H9 (cell line): ENCODE data around the gene CABS1. TPM values are rescaled to one million over a fixed set of nuclear protein-coding genes. Genes with fewer than 3 reads are reported as not detected.

Experiments
- DNase-seq: peaks from one replicate; pipeline ENCODE4 v3.0.0-alpha.2; 2017
- H2AFZ ChIP-seq: one replicate; pipeline ENCODE4 v1.6.1; 2013; ENCODE audit warnings: mild to moderate bottlenecking, low read length, control low read depth, moderate library complexity
- H2AK5ac ChIP-seq: 2 replicates; pipeline ENCODE4 v1.6.1; 2013; ENCODE audit warnings: low read length, control low read depth, mixed read lengths; ENCODE audit not compliant: insufficient read length
- H2BK120ac ChIP-seq: one replicate; pipeline ENCODE4 v1.6.1; 2013; ENCODE audit warnings: low read depth, mild to moderate bottlenecking, low read length, control low read depth, inconsistent platforms; ENCODE audit not compliant: poor library complexity, severe bottlenecking
- H2BK12ac ChIP-seq: 2 replicates; pipeline ENCODE4 v1.6.1; 2013; ENCODE audit warnings: low read length, control low read depth, mixed read lengths, low read depth; ENCODE audit not compliant: insufficient read length
- H2BK15ac ChIP-seq: 2 replicates; pipeline ENCODE4 v1.6.1; 2013; ENCODE audit warnings: low read depth, low read length, control low read depth
- H2BK20ac ChIP-seq: one replicate; pipeline ENCODE4 v1.6.1; 2013; ENCODE audit warnings: low read depth, mild to moderate bottlenecking, low read length, control low read depth, inconsistent platforms; ENCODE audit not compliant: poor library complexity, severe bottlenecking
- H2BK5ac ChIP-seq: 2 replicates; pipeline ENCODE4 v1.6.1; 2013; ENCODE audit warnings: low read length, control low read depth, mixed read lengths; ENCODE audit not compliant: insufficient read length
- H3K14ac ChIP-seq: 2 replicates; pipeline ENCODE4 v1.6.1; 2013; ENCODE audit warnings: low read length, control low read depth; ENCODE audit not compliant: insufficient read depth
- H3K18ac ChIP-seq: 2 replicates; pipeline ENCODE4 v1.6.1; 2013; ENCODE audit warnings: low read depth, mild to moderate bottlenecking, mixed read lengths, low read length, control low read depth; ENCODE audit not compliant: insufficient read length
- H3K23ac ChIP-seq: 2 replicates; pipeline ENCODE4 v1.6.1; 2013; ENCODE audit warnings: low read length, control low read depth, mixed read lengths, low read depth; ENCODE audit not compliant: insufficient read length
- H3K23me2 ChIP-seq: 2 replicates; pipeline ENCODE4 v1.6.1; 2013; ENCODE audit warnings: low read depth, mild to moderate bottlenecking, mixed read lengths, low read length, control low read depth; ENCODE audit not compliant: insufficient read length, poor library complexity, severe bottlenecking
- H3K27ac ChIP-seq: 2 replicates; pipeline ENCODE4 v1.5.1; 2013; ENCODE audit warnings: low read length, control low read depth, mixed read lengths, low read depth; ENCODE audit not compliant: insufficient read length
- H3K27me3 ChIP-seq: 2 replicates; pipeline ENCODE4 v1.6.1; 2013; ENCODE audit warnings: low read length, control low read depth, inconsistent platforms; ENCODE audit not compliant: insufficient read depth
- H3K4ac ChIP-seq: 2 replicates; pipeline ENCODE4 v1.6.1; 2013; ENCODE audit warnings: low read depth, mild to moderate bottlenecking, control low read depth, inconsistent platforms, low read length, moderate library complexity
- H3K4me1 ChIP-seq: 2 replicates; pipeline ENCODE4 v1.6.1; 2013; ENCODE audit warnings: low read length, control low read depth, inconsistent platforms; ENCODE audit not compliant: insufficient read depth
- H3K4me2 ChIP-seq: 2 replicates; pipeline ENCODE4 v1.6.1; 2013; ENCODE audit warnings: low read length, control low read depth, mixed read lengths; ENCODE audit not compliant: insufficient read length, insufficient read depth
- H3K56ac ChIP-seq: 2 replicates; pipeline ENCODE4 v1.6.1; 2013; ENCODE audit warnings: low read depth, mild to moderate bottlenecking, mixed read lengths, low read length, control low read depth; ENCODE audit not compliant: insufficient read length
- H3K79me1 ChIP-seq: 2 replicates; pipeline ENCODE4 v1.6.1; 2013; ENCODE audit warnings: low read depth, mild to moderate bottlenecking, moderate library complexity, low read length, control low read depth, inconsistent platforms; ENCODE audit not compliant: insufficient read depth, poor library complexity, severe bottlenecking
- H3K79me2 ChIP-seq: 2 replicates; pipeline ENCODE4 v1.6.1; 2013; ENCODE audit warnings: low read length, control low read depth, inconsistent platforms; ENCODE audit not compliant: insufficient read depth
- H3K9ac ChIP-seq: 2 replicates; pipeline ENCODE4 v1.6.1; 2013; ENCODE audit warnings: low read length, control low read depth, mixed read lengths; ENCODE audit not compliant: insufficient read length; ENCODE audit errors: extremely low read depth
- H3K9me3 ChIP-seq: one replicate; pipeline ENCODE4 v1.6.1; 2013; ENCODE audit warnings: low read depth, low read length, inconsistent platforms; ENCODE audit not compliant: control insufficient read depth
- H3T11ph ChIP-seq: one replicate; pipeline ENCODE4 v1.6.1; 2013; ENCODE audit warnings: mild to moderate bottlenecking, low read length, control low read depth, inconsistent platforms
- H4K20me1 ChIP-seq: one replicate; pipeline ENCODE4 v1.6.1; 2013; ENCODE audit not compliant: control insufficient read depth, insufficient read length, insufficient read depth
- H4K5ac ChIP-seq: 2 replicates; pipeline ENCODE4 v1.6.1; 2013; ENCODE audit warnings: low read depth, mild to moderate bottlenecking, mixed read lengths, low read length, control low read depth; ENCODE audit not compliant: insufficient read length
- H4K8ac ChIP-seq: replicated peaks from 2 replicates; pipeline ENCODE4 v1.6.1; 2013; ENCODE audit warnings: low read length, control low read depth, mixed read lengths, low read depth; ENCODE audit not compliant: insufficient read length
- H4K91ac ChIP-seq: 2 replicates; pipeline ENCODE4 v1.6.1; 2013; ENCODE audit warnings: low read depth, mild to moderate bottlenecking, moderate library complexity, mixed read lengths, low read length, control low read depth; ENCODE audit not compliant: insufficient read length
- H3K27ac Mint-ChIP-seq, 3 experiments: 2 replicates in 2 of 3; 3 replicates in 1 of 3; pipeline ENCODE4 v1.8.0; 2020 to 2021; ENCODE audit warnings: mixed read lengths in 3 of 3, mild to moderate bottlenecking in 1 of 3, moderate library complexity in 1 of 3
- H3K27me3 Mint-ChIP-seq: 2 replicates; pipeline ENCODE4 v1.8.0; 2021; ENCODE audit warnings: low read depth, mild to moderate bottlenecking, moderate library complexity, mixed read lengths
- H3K36me3 Mint-ChIP-seq, 3 experiments: 2 replicates in 2 of 3; 3 replicates in 1 of 3; pipeline ENCODE4 v1.8.0; 2020 to 2021; ENCODE audit warnings: low read depth in 3 of 3, mixed read lengths in 3 of 3; ENCODE audit not compliant: insufficient read depth in 1 of 3
- H3K4me1 Mint-ChIP-seq, 2 experiments: 2 replicates each; pipeline ENCODE4 v1.8.0; 2020; ENCODE audit warnings: mixed read lengths in 2 of 2
- H3K4me3 Mint-ChIP-seq, 2 experiments: 2 replicates in 1 of 2; 3 replicates in 1 of 2; pipeline ENCODE4 v1.8.0; 2020 to 2021; ENCODE audit warnings: mild to moderate bottlenecking in 2 of 2, mixed read lengths in 2 of 2, moderate library complexity in 1 of 2
- H3K9me3 Mint-ChIP-seq, 2 experiments: 2 replicates in 1 of 2; 3 replicates in 1 of 2; pipeline ENCODE4 v1.8.0; 2020; ENCODE audit warnings: mild to moderate bottlenecking in 2 of 2, mixed read lengths in 2 of 2, moderate library complexity in 1 of 2
- CTCF ChIP-seq: fragments of 200-600 bp; sonication (generic); conservative IDR thresholded peaks from 3 replicates; pipeline ENCODE4 v1.8.0; 2021; ENCODE audit warnings: antibody characterized with exemption, mild to moderate bottlenecking
- WGBS: extraction: QIAGEN DNeasy Blood & Tissue Kit; methylation state at CpG from one replicate; pipeline ENCODE4 v1.1.7; 2013; ENCODE audit warnings: missing lambda C conversion rate, low lambda C conversion rate, mixed read lengths; ENCODE audit not compliant: insufficient read length; ENCODE audit errors: extremely low coverage; 5-methylcytosine and 5-hydroxymethylcytosine counted together
- long read RNA-seq: library from polyadenylated mRNA; unstranded; transcript quantifications from one replicate; pipeline ENCODE4 v2.0.0, GENCODE V29; 2020
- total RNA-seq: library from RNA; stranded (reverse); gene quantifications from 2 replicates; pipeline ENCODE4 v1.2.1, GENCODE V29; 2021

The CABS1 gene
- 0.15 TPM in 1 of 2 replicates, not detected in the other for total RNA-seq
- long read RNA-seq, partial matches to known transcripts = 1 of 3 reads
- long read RNA-seq, other reads (novel, unspliced or antisense) = 2 of 3 reads

- H2BK5ac ChIP-seq = no peak within 1 kb of the TSS
- no peak within 1 kb of the TSS for H3K9ac ChIP-seq
- H2BK12ac ChIP-seq = no peak within 1 kb of the TSS
- Mint-ChIP-seq H3K36me3 (no peaks in the 10 kb centered on the region), H3K27ac (peak within 1 kb of the TSS in 1 of 3 experiments; percentile 68; a peak in 1 of 7 replicates), H3K27me3 (no peaks in the 10 kb centered on the region), H3K9me3 (no peaks in the 10 kb centered on the region), H3K4me1 (no peaks in the 10 kb centered on the region), H3K4me3 (no peak within 1 kb of the TSS)
- no peaks in the 10 kb centered on the region for H3K23me2 ChIP-seq
- WGBS = no CpG with 5 or more reads among the region's 3 CpGs
- no peak for DNase-seq
- H3K27ac ChIP-seq = no peak within 1 kb of the TSS
- TF ChIP-seq CTCF = no peak
- no peaks in the 10 kb centered on the region for H3K79me1 ChIP-seq
- no peaks in the 10 kb centered on the region for H3K9me3 ChIP-seq
- H3K79me2 ChIP-seq = no peaks in the 10 kb centered on the region
- H4K20me1 ChIP-seq = no peaks in the 10 kb centered on the region
- no peak within 1 kb of the TSS for H4K91ac ChIP-seq
- no peak within 1 kb of the TSS for H3K4ac ChIP-seq
- no peaks in the 10 kb centered on the region for H3K4me1 ChIP-seq
- no peak within 1 kb of the TSS for H3T11ph ChIP-seq
- no peak within 1 kb of the TSS for H4K5ac ChIP-seq
- no peak within 1 kb of the TSS for H2BK20ac ChIP-seq
- H3K23ac ChIP-seq = no peak within 1 kb of the TSS
- no peak within 1 kb of the TSS for H2BK120ac ChIP-seq
- no peaks in the 10 kb centered on the region for H3K27me3 ChIP-seq
- no peak within 1 kb of the TSS for H4K8ac ChIP-seq
- H3K14ac ChIP-seq = no peak within 1 kb of the TSS
- H2AK5ac ChIP-seq = no peak within 1 kb of the TSS
- H3K4me2 ChIP-seq = no peak within 1 kb of the TSS
- H2BK15ac ChIP-seq = no peak within 1 kb of the TSS
- no peak within 1 kb of the TSS for H2AFZ ChIP-seq
- H3K18ac ChIP-seq = no peak within 1 kb of the TSS
- H3K56ac ChIP-seq = no peak within 1 kb of the TSS
Observed at GRCh38 chr4:70334681-70335080, at the start of gene CABS1. CABS1 (plus strand) TSS chr4:70334981; CDS start chr4:70335040, 59 bp downstream.
